Suprapubic skin (tissue), 4 donors: ENCODE measurements around the gene GLUL. TPM values are rescaled to one million over a fixed set of nuclear protein-coding genes. Genes with fewer than 3 reads are reported as not detected.

Experiments used
- DNase-seq, 2 donors: peaks; one replicate each; pipeline ENCODE4 v3.0.0-alpha.2; 2019; ENCODE audit warnings: low spot score in 2 of 2
- H3K27ac ChIP-seq: fragments of 200-600 bp; sonication (generic); one replicate; pipeline ENCODE4 v1.5.1; 2019
- H3K27me3 ChIP-seq: fragments of 200-600 bp; sonication (generic); one replicate; pipeline ENCODE4 v1.5.1; 2019
- H3K36me3 ChIP-seq: fragments of 200-600 bp; sonication (generic); one replicate; pipeline ENCODE4 v1.5.1; 2019
- H3K4me1 ChIP-seq: fragments of 200-600 bp; sonication (generic); one replicate; pipeline ENCODE4 v1.5.1; 2019
- H3K4me3 ChIP-seq: fragments of 200-600 bp; sonication (generic); one replicate; pipeline ENCODE4 v1.5.1; 2019; ENCODE audit warnings: mild to moderate bottlenecking
- H3K9me3 ChIP-seq: fragments of 200-600 bp; sonication (generic); one replicate; pipeline ENCODE4 v1.5.1; 2019
- CTCF ChIP-seq, 2 donors: fragments of 200-600 bp in 1 of 2; fragments of 450-650 bp in 1 of 2; sonication (generic) in 1 of 2; IDR thresholded peaks; one replicate each; pipeline ENCODE4 v1.5.1; 2016 to 2019; ENCODE audit warnings: antibody characterized with exemption in 2 of 2, mild to moderate bottlenecking in 1 of 2, moderate library complexity in 1 of 2
- EP300 ChIP-seq: sonication (generic); formaldehyde crosslinking; IDR thresholded peaks from one replicate; pipeline ENCODE4 v1.6.1; 2017; ENCODE audit warnings: antibody characterized with exemption
- POLR2A ChIP-seq, 2 donors: fragments of 450-650 bp; IDR thresholded peaks; one replicate each; pipeline ENCODE4 v1.6.1; 2017; ENCODE audit warnings: antibody characterized with exemption in 2 of 2, mild to moderate bottlenecking in 2 of 2, moderate library complexity in 2 of 2
- POLR2AphosphoS5 ChIP-seq, 3 donors: sonication (generic); formaldehyde crosslinking; IDR thresholded peaks; one replicate each; pipeline ENCODE4 v1.6.1; 2017; ENCODE audit warnings: antibody characterized with exemption in 3 of 3
- WGBS: methylation state at CpG from one replicate; pipeline ENCODE4 v1.1.5; 2018; 5-methylcytosine and 5-hydroxymethylcytosine counted together
- total RNA-seq, 4 donors: library from RNA; depleted of rRNA; stranded (reverse); fragments of >200 nt; gene quantifications; one replicate each; pipeline ENCODE4 v1.1.0, GENCODE V29; 2016

The GLUL gene
- total RNA-seq, 4 donors from 2014 or later: 1,347 to 1,926 (median 1,666) TPM

- 73% methylated on average over 7 of the region's 7 CpGs for WGBS
- H3K36me3 ChIP-seq: no peaks in the 10 kb centered on the region
- H3K4me3 ChIP-seq: no peak overlapping the region
- peaks cover 7% of the 10 kb centered on the region for H3K4me1 ChIP-seq
- peak in 1 of 2 donors; percentile 7 for DNase-seq
- no peaks in the 10 kb centered on the region for H3K27me3 ChIP-seq
- no peaks in the 10 kb centered on the region for H3K9me3 ChIP-seq
- no peak overlapping the region for H3K27ac ChIP-seq
- TF ChIP-seq EP300: no peak
- TF ChIP-seq POLR2A (IDR thresholded peaks at IDR 0.05): no peak
- no peak for TF ChIP-seq POLR2AphosphoS5 (IDR thresholded peaks at IDR 0.05)
- no peak for TF ChIP-seq CTCF (IDR thresholded peaks at IDR 0.05)
These were observed 31.9 kb downstream of the GLUL start for GRCh38 chr1:182359645-182360044.

- TF ChIP-seq EP300: no peak
- TF ChIP-seq CTCF (IDR thresholded peaks at IDR 0.05): no peak
- no peak for TF ChIP-seq POLR2AphosphoS5 (IDR thresholded peaks at IDR 0.05)
- no peak overlapping the region for H3K27ac ChIP-seq
- H3K4me1 ChIP-seq: peaks cover 7% of the 10 kb centered on the region
- H3K27me3 ChIP-seq: no peaks in the 10 kb centered on the region
- peak in 1 of 2 donors; percentile 18 for DNase-seq
- no peaks in the 10 kb centered on the region for H3K36me3 ChIP-seq
- 59% methylated on average over 4 of the region's 4 CpGs for WGBS
- no peak overlapping the region for H3K4me3 ChIP-seq
- no peaks in the 10 kb centered on the region for H3K9me3 ChIP-seq
These were observed 33.7 kb downstream of the GLUL start for GRCh38 chr1:182357913-182358312.

DNA sequence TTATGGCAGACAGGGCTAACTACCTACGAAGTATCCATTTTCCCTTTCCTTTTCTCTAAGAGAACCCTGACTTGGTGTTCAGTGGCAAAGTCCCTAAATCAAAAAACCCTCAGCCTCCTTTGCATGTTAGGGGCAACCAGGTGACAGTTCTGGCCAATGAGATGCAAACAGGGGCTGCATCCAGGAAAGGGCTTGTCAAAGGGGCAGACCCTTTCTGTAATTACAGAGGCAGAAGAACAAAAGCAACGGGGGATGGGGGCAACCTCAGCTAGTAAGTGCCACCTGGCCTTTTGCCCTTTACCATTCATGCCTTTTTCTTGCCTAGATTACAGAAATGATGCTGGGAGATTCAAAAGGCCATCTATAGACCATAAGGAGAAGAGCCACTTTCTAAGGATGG is 34.4 kb downstream of the GLUL start:
- TF ChIP-seq CTCF (IDR thresholded peaks at IDR 0.05) (no peak), POLR2A (IDR thresholded peaks at IDR 0.05) (no peak)
- Histone ChIP-seq H3K4me1 (peaks cover 7% of the 10 kb centered on the region), H3K36me3 (no peaks in the 10 kb centered on the region), H3K9me3 (no peaks in the 10 kb centered on the region), H3K27me3 (no peaks in the 10 kb centered on the region), H3K27ac (no peak overlapping the region), H3K4me3 (no peak overlapping the region)
- DNase-seq: peak in 1 of 2 donors; percentile 7
- WGBS: 79% methylated on average over 2 of the region's 2 CpGs

- no peaks in the 10 kb centered on the region for H3K9me3 ChIP-seq
- H3K4me1 ChIP-seq: peaks cover 7% of the 10 kb centered on the region
- no peaks in the 10 kb centered on the region for H3K36me3 ChIP-seq
- DNase-seq: no peak
- 89% methylated on average over 2 of the region's 2 CpGs for WGBS
- TF ChIP-seq POLR2A (IDR thresholded peaks at IDR 0.05) (no peak), CTCF (IDR thresholded peaks at IDR 0.05) (no peak), POLR2AphosphoS5 (IDR thresholded peaks at IDR 0.05) (no peak), EP300 (no peak)
- H3K4me3 ChIP-seq: no peak overlapping the region
- H3K27ac ChIP-seq: no peak overlapping the region
- H3K27me3 ChIP-seq: no peaks in the 10 kb centered on the region
These were observed 35.9 kb downstream of the GLUL start for GRCh38 chr1:182355723-182356098.

- H3K27me3 ChIP-seq: no peaks in the 10 kb centered on the region
- H3K27ac ChIP-seq: no peak overlapping the region
- no peak overlapping the region for H3K4me3 ChIP-seq
- no peak for TF ChIP-seq POLR2A (IDR thresholded peaks at IDR 0.05)
- TF ChIP-seq POLR2AphosphoS5 (IDR thresholded peaks at IDR 0.05): no peak
- TF ChIP-seq EP300: peak; percentile 82
- TF ChIP-seq CTCF (IDR thresholded peaks at IDR 0.05): no peak
- peak in 1 of 2 donors; percentile 6 for DNase-seq
- no peaks in the 10 kb centered on the region for H3K36me3 ChIP-seq
- H3K4me1 ChIP-seq: no peaks in the 10 kb centered on the region
- H3K9me3 ChIP-seq: no peaks in the 10 kb centered on the region
- 82% methylated on average over 1 of the region's 1 CpG for WGBS
These were observed 39.7 kb downstream of the GLUL start for GRCh38 chr1:182351790-182352364.
